Mesodermal cell (in vitro differentiated cells): ENCODE results near the gene GFY.
"Not testable (repeated sequence)": the region's sequence is repeated elsewhere in the genome, so short reads cannot be mapped to it uniquely, and the experiment has no call there.

Experiments
- H3K27ac ChIP-seq: 2 replicates; pipeline ENCODE4 v1.7.0; 2013; ENCODE audit warnings: mild to moderate bottlenecking, low read depth, low read length, moderate library complexity; ENCODE audit not compliant: severe bottlenecking
- H3K36me3 ChIP-seq: 2 replicates; pipeline ENCODE4 v1.7.1; 2013; ENCODE audit warnings: mild to moderate bottlenecking, low read length, moderate library complexity; ENCODE audit not compliant: control insufficient read depth, insufficient read depth
- H3K4me1 ChIP-seq: one replicate; pipeline ENCODE4 v1.7.1; 2013; ENCODE audit warnings: mild to moderate bottlenecking, low read length; ENCODE audit not compliant: insufficient read depth, control insufficient read depth, poor library complexity, severe bottlenecking
- H3K4me3 ChIP-seq: 2 replicates; pipeline ENCODE4 v1.7.0; 2013; ENCODE audit warnings: low read length, control low read depth, mild to moderate bottlenecking; ENCODE audit not compliant: insufficient read depth, poor library complexity, severe bottlenecking; ENCODE audit errors: extremely low read depth
- H3K9me3 ChIP-seq: 2 replicates; pipeline ENCODE4 v1.7.1; 2013; ENCODE audit warnings: mild to moderate bottlenecking, low read length, moderate library complexity; ENCODE audit not compliant: control insufficient read depth
- WGBS, 2 experiments: methylation state at CpG; one replicate each; pipeline ENCODE4 v1.1.5; 2013; ENCODE audit warnings: missing lambda C conversion rate in 2 of 2; ENCODE audit not compliant: insufficient coverage in 2 of 2; 5-methylcytosine and 5-hydroxymethylcytosine counted together

GFY gene

DNA sequence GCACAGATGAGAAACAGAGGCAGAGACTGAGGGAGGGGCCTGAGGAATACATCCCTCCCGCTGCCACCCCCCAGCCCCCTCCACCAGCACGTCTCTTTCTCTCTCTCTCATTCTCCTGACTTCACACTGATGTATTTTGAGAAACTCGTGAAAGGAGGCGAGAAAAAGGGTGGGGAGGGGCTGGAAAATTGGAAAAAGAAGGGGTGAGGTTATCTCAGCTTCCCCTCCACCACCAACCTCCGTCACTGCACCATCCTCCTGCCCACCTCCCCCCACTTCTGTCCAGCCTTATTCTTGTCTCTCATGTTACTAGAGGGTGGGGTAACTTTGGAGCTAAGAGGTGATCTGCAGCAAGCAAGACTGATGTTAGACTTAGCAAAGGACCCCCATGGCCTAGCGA, 14.6 kb downstream of the GFY start:
- Histone ChIP-seq H3K4me1 (no peaks in the 10 kb centered on the region), H3K36me3 (no peaks in the 10 kb centered on the region), H3K27ac (no peak overlapping the region), H3K9me3 (no peaks in the 10 kb centered on the region), H3K4me3 (no peak overlapping the region)
- 82 to 86% methylated on average over 1 of the region's 6 CpGs for WGBS, 2 experiments

DNA sequence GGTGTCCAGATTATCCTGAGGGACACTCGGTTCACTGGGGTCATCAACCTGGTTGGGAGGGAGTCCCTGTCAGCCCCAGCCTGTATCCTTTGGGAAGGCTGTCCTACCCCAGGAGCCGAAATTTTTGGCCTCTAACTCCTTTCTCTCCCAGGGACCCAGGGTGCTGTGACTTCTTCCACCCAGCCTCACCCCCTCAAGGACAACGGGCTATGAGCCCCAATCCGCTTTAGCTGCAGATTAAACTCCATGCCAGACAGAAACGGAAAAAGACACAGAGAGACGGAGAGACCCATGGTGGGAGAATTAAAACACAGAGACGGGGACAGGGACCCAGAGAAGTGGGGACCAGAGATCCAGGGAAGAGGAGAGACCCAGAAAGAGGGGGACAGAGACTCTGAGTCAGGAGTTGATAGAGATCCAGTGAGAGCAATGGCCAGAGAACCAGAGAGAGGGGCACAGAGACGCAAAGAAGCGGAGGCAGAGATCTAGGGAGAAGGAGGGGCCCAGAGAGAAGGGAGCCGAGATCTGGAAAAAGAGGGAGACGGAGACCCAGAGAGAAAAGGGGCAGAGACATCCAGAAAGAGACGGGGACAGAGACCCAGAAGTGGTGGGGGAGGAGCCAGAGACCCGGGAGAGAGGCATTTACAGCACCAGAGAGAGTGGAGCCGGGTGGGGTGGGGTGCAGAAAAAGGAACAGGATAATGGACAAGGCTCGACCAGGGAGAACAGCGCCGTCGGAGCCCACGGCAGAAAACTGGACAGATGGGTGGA, 15.4 kb downstream of the GFY start:
- 24 to 42% methylated on average over 13 to 14 of the region's 19 CpGs for WGBS, 2 experiments

DNA sequence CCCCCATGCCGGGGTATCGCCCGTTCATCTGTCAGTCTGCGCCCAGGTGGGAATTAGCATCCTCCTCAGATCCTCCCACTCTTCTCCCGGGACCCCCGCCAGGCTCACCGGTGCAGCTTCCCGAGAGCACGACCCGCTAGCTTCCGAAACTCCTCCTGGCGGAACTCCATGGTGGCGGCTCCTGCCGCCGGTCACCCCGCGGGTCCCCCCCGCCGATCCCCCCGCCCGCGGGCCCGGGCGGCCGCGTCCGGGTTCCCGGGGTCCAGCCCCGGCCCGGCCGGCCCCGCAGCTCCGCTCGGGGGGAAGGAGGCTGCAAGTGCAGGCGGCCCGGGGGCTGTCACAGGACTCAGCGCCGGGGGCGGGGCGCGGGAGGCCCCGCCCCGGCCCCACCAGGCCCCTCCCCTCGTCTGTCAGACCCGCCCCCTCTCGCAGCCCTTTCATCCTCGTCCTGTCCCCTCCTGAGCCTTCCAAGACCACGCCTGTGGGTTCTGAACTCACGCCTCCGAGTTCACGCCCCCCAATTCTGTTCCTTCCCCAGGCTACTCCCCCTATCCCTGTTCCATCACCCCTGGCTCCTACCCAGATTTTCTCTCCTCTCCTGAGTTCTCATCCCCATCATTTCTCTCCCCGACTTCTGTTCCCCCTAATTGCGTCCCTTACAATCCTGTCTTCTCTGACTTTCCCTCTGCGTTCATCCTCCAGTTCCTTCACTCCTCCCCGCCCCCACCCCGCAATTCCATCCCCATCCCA, 16.2 kb downstream of the GFY start, which contains the start of gene SLC17A7:
TSS of gene SLC17A7 (minus strand) at position 318 of the 750 bp plus-strand sequence. CDS start at position 170, 148 bp downstream.
- no peak within 1 kb of the TSS for H3K27ac ChIP-seq
- H3K9me3 ChIP-seq: no peaks in the 10 kb centered on the region
- H3K4me1 ChIP-seq: no peaks in the 10 kb centered on the region
- peaks cover 1% of the 10 kb centered on the region for H3K36me3 ChIP-seq
- WGBS, 2 experiments: 1 to 2% methylated on average over 17 to 35 of the region's 56 CpGs
- peak within 1 kb of the TSS; percentile 58 for H3K4me3 ChIP-seq

More for the DNA sequence above, 15.4 kb downstream of the GFY start:
- Histone ChIP-seq H3K4me3 (peak overlapping the region; percentile 8), H3K36me3 (no peaks in the 10 kb centered on the region), H3K9me3 (no peaks in the 10 kb centered on the region), H3K4me1 (no peaks in the 10 kb centered on the region), H3K27ac (no peak overlapping the region)

DNA sequence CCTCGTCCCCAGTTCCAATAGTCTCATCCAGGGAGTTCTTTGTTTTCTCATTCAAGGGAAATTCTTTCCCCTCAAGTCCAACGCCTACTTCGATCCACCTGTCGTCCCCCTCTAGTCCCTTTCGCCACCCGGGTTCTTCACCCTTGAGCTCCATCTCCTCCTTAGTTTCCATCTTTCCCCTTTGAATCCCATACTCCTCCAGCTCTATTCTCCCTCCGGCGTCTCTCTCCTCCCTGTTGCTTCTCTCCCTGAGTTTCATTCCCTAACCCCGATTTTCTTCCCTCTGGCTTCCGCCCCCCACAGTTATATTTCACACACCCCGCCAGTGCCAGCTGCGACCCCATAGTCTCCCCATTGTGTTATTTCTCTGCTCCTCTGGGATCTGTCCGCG, 16.8 kb downstream of the GFY start:
- H3K27ac ChIP-seq: no peak overlapping the region
- H3K36me3 ChIP-seq: peaks cover 7% of the 10 kb centered on the region
- no peaks in the 10 kb centered on the region for H3K4me1 ChIP-seq
- H3K4me3 ChIP-seq: no peak overlapping the region
- WGBS, 2 experiments: 20% methylated on average over 13 to 14 of the region's 14 CpGs
- no peaks in the 10 kb centered on the region for H3K9me3 ChIP-seq

DNA sequence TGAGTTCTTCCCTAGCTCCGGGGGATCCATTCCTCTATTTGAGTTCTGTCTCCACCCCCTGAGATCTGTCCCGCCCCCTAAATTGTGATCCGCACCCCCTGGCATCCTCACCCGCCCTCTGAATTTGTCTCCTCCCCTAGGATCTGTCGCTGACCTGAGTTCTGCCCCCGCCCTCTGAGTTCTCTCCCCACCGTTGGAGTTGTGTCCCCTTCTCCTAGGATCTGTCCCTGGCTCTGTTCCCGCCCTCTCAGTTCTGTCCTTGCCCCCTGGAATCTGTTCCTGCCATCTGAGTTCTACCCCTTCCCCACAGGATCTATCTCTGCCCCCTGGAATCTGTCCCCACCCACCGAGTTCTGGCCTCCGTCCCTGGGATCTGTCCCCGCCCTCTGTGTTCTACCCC, 17.2 kb downstream of the GFY start:
- Histone ChIP-seq H3K36me3 (peaks cover 11% of the 10 kb centered on the region), H3K27ac (no peak overlapping the region), H3K4me1 (no peaks in the 10 kb centered on the region), H3K4me3 (peak overlapping the region; percentile 58), H3K9me3 (no peaks in the 10 kb centered on the region)
- WGBS, 2 experiments: 2 to 8% methylated on average over 9 to 11 of the region's 11 CpGs

DNA sequence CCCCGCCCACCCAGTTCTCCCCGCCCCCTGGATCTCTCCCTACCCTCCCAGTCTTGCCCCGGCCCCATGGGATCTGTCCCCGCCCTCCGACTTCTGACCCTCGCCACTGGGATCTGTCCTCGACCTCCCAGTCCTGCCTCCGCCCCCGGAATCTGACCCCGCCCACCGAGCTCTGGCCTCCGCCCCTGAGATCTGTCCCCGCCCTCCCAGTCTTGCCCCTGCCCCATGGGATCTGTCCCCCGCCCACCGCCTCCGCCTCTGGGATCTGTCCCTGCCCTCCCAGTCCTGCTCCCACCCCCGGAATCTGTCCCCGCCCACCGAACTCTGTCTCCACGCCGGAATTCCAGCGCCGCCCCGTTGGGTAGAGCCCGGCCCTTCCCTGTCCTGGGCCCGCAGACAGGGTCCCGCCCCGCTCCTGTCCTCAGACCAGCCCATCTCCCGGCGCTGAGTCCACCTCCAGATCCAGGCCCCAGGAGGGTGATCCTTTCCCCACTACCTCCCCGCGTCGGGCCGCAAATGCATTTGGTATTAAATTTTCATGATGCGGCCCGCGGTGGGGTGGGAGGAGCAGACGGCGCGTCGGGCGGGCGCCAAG, 17.7 kb downstream of the GFY start:
- Histone ChIP-seq H3K27ac (peak overlapping the region; percentile 69), H3K4me1 (no peaks in the 10 kb centered on the region), H3K4me3 (peak overlapping the region; percentile 58), H3K36me3 (peaks cover 16% of the 10 kb centered on the region), H3K9me3 (no peaks in the 10 kb centered on the region)
- WGBS, 2 experiments: 0 to 1% methylated on average over 27 to 28 of the region's 43 CpGs

DNA sequence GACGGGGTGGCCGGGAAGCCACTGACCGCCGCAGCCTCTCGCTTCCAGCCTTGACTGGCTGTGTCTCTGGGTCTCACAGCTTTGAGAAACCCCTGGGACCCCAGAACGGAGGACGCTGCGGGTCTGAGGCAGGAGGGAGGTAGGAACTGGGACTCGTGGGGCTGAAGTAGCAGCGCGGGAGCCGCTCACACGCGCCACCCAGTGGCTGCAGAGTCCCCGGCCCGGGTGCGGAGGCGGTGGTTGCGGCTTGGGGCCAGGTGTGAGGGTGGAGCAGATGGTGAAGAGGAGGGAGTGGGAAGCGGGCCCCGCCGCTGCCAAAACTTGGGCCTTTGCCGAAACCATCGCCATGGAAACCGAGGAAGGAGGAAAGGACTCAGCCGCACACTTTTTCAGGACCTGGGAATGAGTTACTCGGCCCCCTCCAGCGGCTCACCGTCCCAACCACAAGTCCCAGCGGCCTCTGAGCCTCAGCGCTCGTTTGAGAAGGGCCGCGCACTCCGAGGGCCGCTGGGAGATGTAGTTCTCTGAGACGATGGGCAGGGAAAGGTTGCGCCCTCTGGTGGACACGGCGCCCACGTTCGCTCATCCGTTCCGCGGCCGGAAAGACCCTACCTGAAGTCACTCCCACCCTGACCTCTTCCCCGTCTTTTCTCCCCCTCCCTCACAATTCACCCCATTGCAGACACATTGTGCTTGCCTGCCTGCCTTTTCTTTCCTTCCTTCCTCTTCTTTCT, 18.3 kb downstream of the GFY start:
- peak overlapping the region; percentile 69 for H3K27ac ChIP-seq
- WGBS, 2 experiments: 0% methylated on average over 38 to 42 of the region's 47 CpGs
- H3K9me3 ChIP-seq: no peaks in the 10 kb centered on the region
- H3K36me3 ChIP-seq: peaks cover 23% of the 10 kb centered on the region
- H3K4me3 ChIP-seq: peak overlapping the region; percentile 58
- no peaks in the 10 kb centered on the region for H3K4me1 ChIP-seq

DNA sequence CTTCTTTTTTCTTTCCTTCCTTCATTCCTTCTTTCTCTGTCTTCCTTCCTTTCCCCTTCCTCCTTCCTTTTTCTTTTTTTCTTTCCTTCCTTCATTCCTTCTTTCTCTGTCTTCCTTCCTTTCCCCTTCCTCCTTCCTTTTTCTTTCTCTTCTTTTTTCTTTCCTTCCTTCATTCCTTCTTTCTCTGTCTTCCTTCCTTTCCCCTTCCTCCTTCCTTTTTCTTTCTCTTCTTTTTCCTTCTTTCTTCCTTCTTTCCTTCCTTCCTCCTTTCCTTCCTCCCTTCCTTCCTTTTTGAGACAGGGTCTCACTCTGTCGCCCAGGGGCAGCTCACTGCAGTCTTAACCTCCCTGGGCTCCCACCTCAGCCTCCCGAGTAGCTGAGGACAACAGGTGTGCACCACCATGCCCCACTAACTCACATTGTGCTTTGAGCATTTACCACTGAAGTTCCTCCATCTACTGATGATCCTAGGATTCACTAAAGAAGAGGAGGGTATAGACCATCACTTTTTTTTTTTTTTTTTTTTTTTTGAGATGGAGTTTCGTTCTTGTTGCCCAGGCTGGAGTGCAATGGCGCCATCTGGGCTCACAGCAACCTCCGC, 19.0 kb downstream of the GFY start:
- not testable (repeated sequence) for H3K4me3 ChIP-seq, H3K27ac ChIP-seq, H3K4me1 ChIP-seq, H3K9me3 ChIP-seq
- peaks cover 29% of the 10 kb centered on the region for H3K36me3 ChIP-seq
- whole genome bisulfite sequencing, 2 experiments: 73 to 93% methylated on average over 3 to 4 of the region's 5 CpGs

DNA sequence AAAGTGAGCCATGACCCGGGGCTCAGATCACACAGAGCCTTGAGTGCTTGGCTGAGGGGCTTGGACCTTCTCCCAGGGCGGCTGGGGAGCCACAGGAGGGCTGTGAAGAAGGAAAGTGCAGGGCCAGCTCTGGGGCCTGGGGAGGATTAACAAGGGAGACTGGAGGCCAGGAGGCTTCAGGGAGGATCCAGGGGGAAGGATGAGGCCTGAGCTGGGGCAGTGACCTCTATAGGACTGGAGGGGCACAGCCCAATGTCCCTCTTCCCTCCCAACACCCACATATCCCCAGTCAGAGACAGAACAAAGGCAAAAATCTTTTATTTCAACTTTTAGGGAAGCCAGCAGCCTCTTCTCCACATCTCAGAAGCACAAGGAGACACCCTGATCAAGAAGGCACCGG, 20.8 kb downstream of the GFY start:
- Histone ChIP-seq H3K27ac (no peak overlapping the region), H3K9me3 (no peaks in the 10 kb centered on the region)
- WGBS, 2 experiments: 95 to 100% methylated on average over 2 of the region's 3 CpGs

More for the DNA sequence above, 20.8 kb downstream of the GFY start:
- Histone ChIP-seq H3K4me3 (no peak overlapping the region), H3K36me3 (peaks cover 44% of the 10 kb centered on the region), H3K4me1 (peaks cover 4% of the 10 kb centered on the region)
